Stimulated activated naive CD8-positive, alpha-beta T cell treated with anti-CD3 and anti-CD28 coated beads, Interleukin-15, Interleukin-2, amounts not matched to agents 100 U/mL and 50 U/mL, for 24 hours (primary cell): Measurements from ENCODE around the gene KRTAP22-1.

Experiments
- ATAC-seq: fragments of 150-1000 bp; cut with Tn5 transposase; one replicate; pipeline ENCODE4 v1.10.0; 2021
- DNase-seq: peaks from one replicate; pipeline ENCODE4 v3.0.0; 2021

KRTAP22-1 gene

DNA sequence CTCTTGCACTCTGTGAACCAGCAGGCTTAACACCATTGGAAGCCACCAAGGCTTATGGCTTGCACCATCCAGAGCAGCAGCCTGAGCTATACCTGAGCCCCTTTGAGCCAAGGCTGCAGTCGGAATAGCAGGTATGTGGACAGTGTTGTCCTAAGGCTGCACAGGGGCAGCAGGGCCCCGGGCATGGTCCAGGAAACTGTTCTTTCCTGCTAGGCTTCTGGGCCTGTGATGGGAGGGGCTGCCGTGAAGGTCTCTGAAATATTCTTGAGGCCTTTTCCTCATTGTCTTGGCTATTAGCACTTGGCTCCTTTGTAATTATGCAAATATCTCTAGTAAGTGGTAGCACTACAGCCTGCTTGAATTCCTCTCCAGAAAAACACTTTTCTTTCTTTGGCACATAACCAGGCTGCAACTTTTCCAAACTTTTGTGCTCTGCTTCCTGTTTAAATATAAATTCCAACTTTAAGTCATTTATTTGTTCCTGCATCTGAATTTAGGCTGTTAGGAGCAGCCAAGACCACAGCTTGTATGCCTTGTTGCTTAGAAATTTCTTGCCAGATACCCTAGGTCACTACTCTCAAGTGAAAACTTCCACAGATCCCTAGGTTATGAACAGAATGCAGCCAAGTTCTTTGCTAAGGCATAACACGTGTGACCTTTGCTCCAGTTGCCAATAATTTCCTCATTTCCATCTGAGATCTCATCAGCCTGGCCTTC, 24.7 kb downstream of the KRTAP22-1 start:
- ATAC-seq = no peak
- no peak for DNase-seq

DNA sequence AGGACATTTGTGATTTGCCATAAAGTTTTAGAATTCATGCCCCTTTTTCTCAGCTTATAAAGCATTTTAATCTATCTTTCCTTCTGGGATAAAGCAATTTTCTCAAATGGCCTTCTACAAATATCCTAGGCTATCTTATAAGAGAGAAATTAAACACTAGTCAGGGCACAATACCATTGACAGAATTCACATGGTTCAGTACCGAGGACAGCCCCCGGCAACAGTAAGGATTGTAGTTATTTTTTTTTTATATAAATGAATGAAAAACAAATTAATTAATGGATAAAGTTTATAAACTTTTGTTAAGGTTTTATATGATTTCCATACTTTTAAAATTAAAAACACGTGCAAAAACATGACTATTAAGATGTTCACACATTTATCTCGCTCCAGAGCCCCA, 27.2 kb downstream of the KRTAP22-1 start:
- ATAC-seq (no peak), DNase-seq (no peak)

DNA sequence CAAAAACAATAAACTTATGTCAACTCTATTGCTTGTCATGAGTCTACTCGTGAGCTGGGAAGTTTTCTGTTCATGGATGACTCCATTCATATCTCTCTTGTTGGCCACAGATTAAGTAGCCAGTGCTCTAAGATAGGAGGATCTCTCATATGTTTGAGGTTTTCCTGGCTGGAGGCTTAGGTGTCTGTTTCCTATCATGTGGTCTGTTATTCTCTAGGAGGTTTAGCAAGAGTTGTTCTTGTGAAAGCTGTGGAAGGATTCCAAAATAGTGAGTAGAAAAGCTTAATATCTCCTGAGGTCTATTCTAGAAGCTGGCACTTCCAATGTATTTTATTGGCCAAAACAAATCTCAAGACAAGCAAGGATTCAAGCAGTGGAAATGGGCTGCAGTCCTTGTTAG, 28.3 kb downstream of the KRTAP22-1 start:
- no peak for ATAC-seq

DNA sequence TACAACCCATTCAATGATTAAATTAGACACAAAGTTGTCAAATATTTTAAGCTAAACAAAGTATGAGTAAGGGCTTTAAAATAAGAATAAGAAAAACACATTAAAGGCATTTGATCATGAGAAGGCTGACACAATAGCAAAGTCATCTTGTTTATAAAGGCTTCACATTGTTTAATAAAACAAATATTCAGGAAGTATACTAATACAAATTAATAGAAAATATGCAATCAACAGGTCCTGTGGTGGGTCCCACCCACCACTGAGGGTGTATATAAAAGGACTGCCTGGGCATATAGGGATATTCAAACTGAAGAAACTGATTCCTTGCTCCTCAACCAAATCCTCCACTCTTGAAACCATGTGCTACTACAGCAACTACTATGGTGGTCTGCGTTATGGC, 34.0 kb downstream of the KRTAP22-1 start, which contains the start of gene KRTAP20-2:
TSS of gene KRTAP20-2 (plus strand) at position 301 of the 400 bp plus-strand sequence. CDS start at position 359, 58 bp downstream.
- no peak for DNase-seq

More for the DNA sequence above, 28.3 kb downstream of the KRTAP22-1 start:
- DNase-seq = no peak

DNA sequence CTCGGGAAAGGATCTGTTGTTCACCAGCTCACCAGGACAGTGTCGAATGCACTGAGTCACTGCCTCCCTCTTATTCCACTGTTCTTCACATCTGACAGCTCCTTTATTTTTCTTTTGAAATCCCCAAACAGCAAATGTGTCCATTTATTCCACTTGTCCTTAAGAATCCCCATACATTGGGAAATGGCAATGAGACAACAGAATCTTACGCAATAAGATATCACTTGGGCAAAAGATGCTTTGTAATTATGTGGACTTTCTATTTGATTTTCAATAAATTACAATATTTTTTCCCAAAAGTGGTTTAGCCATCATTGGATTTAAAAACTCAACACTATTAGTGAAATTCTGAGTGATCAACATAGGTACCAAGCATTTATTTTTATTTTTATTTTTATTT, 37.8 kb downstream of the KRTAP22-1 start:
- no peak for DNase-seq
- no peak for ATAC-seq

More for the DNA sequence above, 34.0 kb downstream of the KRTAP22-1 start, which contains the start of gene KRTAP20-2:
- no peak for ATAC-seq

DNA sequence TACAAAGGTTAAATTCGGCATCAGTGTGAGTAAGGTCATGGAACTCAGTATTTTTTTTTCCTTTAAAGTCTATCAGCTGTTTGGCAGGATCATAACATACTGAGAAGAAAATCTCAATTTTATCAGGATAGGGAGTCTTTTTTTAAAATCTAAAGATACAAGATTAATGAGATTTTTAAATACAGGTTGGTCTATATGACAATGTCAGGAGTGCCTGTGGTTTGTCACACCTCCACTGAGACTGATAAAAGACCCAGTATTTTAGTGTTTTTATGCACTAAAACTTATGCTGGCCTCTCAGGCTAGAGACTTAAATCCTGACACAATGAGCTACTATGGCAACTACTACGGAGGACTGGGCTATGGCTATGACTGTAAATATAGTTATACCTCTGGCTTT, 41.7 kb downstream of the KRTAP22-1 start, which contains the start of gene KRTAP20-3:
TSS of gene KRTAP20-3 (plus strand) at position 301 of the 400 bp plus-strand sequence.
- DNase-seq (no peak), ATAC-seq (no peak)

DNA sequence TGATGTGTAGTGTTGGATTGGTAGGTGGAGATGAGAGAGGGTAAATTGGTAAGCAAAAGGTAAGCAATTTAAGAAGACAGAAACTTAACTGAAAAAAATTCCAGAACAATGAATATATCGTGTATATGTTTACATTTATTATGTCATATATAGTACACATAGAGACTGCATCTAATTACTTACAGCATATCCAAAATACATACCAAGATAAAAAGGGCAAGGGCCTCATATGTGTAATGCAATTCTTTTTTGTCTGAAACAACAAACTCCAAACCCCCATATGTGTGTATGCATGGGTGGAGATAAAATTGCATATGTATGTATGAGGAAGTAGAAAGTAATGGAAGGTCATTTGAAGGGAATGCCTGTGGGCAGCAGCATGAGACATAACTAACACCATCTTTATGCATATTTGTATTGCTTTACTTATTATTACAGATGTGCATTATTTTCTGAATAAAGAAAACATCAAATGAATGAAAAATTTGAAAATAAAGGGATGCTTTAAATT, 46.1 kb downstream of the KRTAP22-1 start:
- DNase-seq (no peak), ATAC-seq (no peak)
